Activated T-cell treated with anti-CD3 and anti-CD28 coated beads for 24 hours (primary cell): Measurements from ENCODE around the gene HPN.
"Not testable (repeated sequence)": the region's sequence is repeated elsewhere in the genome, so short reads cannot be mapped to it uniquely, and the experiment has no call there.

Source experiments
- DNase-seq: peaks from one replicate; pipeline ENCODE4 v3.0.0-alpha.2; 2020; ENCODE audit warnings: low read depth

HPN gene

DNA sequence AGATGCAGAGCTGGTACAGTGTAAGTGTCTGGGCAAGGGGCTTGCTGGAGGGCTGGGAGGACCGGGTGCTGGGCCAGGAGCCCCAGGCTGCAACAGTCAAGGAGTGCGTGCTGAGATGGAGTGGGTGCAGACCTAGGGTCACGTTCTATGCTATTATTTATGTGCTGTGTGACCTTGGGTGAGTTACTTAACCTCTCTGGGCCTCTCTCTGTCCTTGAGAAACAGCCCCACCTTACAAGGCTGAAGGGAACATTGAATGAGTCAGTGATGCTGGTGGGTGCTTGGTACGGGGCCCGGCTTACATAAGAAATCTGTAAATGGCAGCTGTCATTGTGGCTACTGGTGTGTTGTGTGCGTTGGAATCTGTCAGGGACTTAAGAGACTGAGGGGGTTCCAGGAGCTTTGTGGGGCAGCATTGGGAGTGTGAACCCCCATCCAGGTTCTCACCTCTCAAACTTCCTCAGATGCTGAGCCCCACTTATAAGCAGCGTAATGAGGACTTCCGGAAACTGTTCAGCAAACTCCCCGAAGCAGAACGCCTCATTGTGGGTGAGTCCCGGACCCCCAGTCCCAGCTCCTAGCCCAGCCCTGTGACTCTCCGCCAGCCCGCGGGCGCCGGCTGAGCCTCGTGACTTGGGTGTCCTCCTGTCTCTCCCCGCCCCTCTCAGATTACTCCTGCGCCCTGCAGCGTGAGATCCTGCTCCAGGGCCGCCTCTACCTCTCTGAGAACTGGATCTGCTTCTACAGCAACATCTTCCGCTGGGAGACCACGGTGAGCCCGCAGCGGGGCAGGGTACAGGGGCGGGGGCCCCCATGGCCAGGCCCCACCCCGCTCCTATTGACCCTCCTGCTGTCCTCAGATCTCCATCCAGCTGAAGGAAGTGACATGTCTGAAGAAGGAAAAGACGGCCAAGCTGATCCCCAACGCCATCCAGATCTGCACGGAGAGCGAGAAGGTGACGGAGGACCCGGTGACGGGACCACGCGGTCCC lies 31.8 kb upstream of the HPN start:
- DNase-seq: no peak

DNA sequence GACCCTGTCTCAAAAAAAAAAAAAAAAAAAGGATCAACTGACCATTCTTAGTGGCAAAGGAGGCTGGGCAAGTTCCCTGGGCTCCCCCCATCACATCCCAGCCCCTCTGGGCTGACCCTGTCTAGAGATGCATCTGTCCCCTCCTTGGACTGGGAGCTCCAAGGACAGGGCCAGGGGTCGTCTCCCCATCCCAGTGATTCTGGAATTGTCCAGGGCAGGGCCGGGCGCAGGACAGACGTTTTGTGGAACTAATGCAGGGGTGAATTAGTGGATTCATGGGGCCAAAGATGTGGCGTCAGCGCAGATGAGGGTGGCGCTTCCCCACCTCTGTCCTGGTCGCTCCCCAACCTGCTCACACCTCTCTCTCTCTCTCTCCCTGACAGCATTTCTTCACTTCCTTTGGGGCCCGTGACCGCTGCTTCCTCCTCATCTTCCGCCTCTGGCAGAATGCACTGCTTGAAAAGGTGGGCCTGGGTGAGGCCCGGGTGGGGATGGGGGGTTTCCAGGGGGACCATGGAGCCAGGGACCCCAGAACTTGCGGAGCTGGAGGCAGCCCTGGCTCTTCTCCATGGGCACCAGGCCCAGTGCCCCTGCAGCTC lies 30.3 kb upstream of the HPN start:
- no peak for DNase-seq

DNA sequence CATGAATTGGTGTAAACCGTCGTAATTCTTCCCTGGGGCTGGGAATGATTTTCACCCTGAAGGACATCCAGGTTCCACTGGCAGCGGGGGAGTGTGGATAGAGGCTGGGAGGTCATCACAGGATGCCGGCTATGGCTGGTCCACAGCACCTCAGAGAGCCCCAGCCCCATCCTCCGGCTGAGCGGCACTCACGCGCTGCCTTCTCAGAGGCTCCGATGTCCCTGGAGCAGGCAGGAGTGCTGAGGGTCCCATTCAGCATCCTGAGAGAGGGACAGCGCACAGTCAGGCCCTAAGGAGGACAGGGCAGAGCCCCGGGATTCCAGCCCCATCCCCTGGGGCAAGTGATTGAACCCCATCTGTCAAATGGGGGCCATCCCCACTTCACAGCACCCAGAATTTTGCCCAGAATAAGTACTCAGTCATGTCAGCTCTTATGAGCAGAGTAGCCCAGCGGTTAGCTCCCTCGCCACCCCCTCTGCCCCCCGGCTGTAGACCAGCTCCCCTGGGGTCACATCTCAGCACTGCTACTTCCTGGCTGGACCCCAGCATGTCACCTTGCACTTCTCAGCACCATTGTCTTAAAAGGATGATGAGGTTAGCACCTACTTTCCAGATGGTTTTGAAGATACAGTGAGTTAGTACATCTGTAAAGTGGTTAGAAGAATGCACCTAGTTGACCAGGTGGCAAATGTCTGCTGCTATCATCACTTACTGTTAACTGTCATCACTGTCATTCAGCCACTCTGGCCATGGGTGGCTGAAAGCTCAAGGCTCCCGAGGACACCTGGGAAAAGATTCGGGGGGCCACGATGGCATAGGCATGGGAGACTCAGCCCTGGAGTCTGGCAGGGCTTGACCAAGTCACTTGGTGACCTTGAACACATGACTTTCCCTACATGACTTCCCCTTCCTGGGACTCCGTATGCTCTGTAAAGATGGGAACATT lies 29.5 kb upstream of the HPN start:
- DNase-seq: no peak

DNA sequence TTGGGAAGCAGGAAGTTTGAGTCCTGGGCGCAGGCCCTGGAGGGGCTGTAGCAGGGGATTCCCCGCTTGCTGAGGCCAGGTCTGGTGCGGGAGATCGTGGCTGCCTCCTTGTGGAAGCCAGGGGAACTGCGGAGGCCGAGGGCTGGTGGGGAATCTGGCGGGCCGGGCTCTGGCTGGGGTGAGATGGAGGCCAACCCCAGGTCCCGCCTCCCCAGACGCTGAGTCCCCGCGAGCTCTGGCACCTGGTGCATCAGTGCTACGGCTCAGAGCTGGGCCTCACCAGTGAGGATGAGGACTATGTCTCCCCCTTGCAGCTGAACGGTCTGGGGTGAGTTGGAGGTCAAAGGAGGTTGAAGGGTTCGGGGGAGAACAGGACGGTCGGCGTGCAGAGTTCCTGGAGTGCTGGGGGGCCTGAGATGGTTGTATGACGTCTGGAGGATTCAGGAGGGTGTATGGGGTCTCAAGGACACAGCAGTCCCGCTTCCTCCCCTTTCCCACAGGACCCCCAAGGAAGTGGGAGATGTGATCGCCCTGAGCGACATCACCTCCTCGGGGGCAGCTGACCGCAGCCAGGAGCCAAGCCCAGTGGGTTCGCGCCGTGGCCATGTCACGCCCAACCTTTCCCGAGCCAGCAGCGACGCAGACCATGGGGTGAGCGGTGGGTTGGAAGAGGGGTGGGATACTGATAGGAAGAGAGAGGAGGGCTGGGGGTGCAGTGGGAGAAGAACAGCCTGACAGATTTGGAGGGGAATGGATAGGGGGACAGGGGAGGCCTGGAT lies 28.3 kb upstream of the HPN start:
- DNase-seq: peak; percentile 77

DNA sequence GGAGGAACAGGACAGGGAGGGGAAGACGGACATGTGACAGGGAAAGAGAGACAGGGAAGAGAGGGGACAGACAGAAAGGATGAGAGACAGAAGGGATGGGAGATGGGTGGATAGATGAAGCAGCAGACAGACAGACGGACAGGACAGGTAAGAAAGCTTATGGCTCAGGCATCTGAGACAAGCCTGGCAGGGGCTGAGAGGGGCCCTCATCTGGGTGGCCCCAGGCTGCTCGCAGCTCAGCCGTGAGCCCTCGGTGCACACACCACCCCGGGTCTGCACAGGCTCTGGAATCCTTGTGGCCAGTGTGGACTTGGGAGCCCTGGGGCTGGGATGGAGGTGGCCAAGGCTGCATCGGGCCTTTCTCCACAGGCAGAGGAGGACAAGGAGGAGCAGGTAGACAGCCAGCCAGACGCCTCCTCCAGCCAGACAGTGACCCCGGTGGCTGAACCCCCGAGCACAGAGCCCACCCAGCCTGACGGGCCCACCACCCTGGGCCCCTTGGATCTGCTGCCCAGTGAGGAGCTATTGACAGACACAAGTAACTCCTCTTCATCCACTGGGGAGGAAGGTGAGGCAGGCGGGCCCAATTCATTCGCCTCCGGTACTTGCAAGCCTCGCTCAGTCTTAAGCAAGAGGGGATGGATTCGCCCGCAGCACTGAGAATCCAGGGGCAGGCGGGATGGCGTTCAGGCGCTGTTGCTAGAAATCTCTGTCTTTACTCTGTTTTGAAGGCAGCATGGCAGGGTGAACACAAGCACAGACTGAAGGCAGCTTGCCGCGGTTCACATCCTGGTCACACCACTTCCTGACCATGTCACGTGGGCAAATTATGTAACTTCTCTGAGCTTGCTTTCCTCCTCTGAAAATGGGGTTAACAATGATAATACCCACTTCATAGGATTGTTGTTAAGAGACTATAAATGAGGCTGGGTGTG lies 27.4 kb upstream of the HPN start:
- DNase-seq: peak; percentile 23

DNA sequence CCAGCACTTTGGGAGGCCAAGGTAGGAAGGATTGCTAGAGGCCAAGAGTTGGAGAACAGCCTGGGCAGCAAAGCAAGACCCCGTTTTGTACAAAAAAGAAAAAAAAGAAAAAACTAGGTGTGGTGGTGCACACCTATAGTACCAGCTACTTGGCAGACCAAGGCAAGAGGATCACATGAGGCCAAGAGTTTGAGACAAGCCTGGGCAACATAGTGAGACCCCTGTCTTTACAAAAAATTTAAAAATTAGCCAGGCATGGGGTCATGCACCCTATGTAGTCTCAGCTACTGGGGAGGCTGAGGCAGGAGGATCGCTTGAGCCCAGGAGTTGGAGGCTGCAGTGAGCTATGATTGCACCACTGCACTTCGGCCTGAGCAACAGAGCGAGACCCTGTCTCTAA lies 26.7 kb upstream of the HPN start:
- not testable (repeated sequence) for DNase-seq

DNA sequence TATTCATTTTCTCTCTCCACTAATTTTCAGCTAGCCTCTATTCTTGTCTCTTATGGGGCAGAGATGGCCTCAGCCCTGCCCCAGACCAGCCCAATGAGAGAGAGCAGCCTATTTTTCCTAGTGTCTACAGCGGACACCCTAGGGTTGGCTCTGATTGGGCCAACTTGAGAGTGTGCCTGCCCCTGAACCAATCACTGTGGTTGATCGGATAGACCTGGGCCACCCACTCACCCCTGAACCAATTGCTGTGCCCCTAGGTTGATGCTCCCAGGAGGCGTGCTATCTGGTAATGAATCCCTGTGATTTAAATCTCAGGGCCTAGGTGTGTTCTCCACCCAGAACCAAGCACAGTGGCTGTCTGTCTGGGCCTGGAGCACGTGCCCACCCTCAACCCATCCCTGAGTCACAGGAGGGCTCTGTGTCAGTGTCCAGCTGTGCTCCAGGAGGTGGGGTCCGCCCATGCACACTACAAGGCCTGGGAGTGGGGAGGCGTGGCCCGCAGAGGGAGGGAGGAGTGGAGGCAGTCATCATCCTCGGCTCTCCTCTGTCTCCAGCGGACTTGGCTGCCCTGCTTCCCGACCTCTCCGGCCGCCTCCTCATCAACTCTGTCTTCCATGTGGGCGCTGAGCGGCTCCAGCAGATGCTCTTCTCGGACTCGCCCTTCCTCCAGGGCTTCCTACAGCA lies 26.1 kb upstream of the HPN start:
- no peak for DNase-seq

DNA sequence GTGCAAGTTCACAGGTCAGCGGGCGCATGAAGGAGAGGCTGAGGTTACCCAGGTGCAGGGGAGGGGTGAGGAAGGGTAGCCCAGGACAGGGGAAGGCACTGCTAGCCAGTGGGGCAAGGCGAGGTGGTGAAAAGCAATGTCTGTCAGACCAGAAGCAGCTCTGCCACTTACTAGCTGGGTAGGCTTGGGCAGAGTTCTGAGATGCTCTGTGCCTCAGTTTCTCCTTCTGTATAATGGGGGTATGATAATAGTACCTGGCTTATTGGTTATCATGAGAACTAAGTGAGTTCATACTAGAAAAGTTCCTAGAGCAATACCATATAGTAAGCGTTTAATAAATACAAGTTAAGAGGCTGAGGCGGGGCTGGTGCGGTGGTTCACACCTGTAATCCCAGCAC lies 25.6 kb upstream of the HPN start:
- DNase-seq: no peak

DNA sequence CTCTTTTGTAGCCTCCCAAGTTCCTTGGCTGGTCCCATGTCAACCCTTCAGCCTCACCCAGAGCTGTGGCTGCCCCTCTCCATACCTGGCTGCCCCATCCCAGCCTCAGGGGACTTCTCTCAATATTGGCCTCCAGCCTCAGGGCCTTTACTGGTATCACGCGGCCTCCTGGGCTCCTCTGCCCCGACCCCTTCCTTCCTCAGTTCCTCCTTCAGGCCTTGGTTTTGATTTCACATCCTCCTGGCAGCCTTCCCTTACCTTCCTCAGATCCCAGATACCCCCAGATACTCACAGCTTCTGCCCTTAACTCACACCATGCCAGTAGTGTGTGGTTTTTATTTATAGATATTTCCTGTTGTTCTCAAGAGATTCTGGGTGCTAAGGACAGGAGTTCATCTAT lies 24.0 kb upstream of the HPN start:
- DNase-seq: no peak

DNA sequence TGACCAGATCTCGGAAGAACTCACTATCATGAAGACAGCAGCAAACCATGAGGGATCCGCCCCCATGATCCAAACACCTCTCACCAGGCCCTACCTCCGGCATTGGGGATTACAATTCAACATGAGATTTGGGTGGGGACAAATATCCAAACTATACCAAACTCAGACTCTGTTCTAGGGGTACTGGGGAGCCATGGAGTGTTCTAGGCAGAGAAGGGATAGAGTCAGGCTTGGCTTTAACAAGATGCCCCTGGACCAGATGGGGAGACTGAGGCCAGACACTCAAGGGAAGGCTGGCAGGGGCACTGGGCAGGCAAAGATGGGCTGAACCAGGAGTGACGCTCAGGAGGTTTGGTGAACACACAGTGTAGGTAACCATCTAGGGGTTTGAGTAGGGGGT lies 23.1 kb upstream of the HPN start:
- no peak for DNase-seq

DNA sequence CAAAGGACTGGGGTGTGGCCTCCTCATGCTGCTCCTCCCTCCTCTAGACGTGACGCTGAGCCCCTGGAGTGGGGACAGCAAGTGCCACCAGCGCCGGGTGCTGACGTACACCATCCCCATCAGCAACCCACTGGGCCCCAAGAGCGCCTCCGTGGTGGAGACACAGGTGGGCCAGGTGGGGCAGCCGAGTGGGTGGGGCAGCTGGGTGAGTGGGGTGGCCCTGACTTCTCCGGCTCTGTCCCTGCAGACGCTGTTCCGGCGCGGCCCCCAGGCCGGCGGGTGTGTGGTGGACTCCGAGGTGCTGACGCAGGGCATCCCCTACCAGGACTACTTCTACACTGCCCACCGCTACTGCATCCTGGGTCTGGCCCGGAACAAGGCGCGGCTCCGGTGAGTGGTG lies 22.4 kb upstream of the HPN start:
- DNase-seq: no peak

DNA sequence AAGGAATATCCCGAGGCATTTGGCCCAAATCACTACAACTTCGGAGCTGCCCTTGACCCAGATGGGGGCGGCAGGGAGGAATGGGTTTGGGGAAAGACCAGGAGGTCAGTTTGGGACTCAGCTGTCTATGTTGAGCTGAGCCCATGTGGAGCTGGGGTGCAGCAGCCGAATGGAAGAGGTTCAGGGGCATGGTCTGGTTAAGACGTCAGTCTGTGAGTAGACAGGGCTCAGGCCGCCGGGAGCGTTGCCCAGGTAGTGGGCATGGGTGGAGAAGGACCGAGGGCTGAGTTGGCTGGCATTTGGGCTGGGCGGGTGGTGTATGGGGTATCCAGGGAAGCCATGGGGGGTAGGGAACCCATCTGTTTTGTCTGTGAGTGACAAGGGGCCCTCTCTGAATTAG lies 20.5 kb upstream of the HPN start:
- no peak for DNase-seq

DNA sequence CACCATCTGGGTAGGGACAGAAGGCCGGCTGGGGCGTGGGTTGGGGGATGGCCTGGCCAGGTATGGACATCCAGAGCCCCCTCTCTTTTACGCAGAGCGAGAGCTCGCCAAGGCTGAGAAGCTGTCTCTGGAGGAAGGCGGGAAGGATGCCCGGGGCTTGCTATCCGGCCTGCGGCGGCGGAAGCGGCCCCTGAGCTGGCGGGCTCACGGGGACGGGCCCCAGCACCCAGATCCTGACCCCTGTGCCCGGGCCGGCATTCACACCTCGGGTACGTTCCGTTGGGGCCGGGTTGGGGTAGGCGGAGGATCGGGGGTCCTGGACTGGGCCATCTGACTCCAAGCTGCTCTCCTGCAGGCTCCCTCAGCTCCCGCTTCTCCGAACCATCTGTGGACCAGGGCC lies 19.9 kb upstream of the HPN start:
- no peak for DNase-seq

DNA sequence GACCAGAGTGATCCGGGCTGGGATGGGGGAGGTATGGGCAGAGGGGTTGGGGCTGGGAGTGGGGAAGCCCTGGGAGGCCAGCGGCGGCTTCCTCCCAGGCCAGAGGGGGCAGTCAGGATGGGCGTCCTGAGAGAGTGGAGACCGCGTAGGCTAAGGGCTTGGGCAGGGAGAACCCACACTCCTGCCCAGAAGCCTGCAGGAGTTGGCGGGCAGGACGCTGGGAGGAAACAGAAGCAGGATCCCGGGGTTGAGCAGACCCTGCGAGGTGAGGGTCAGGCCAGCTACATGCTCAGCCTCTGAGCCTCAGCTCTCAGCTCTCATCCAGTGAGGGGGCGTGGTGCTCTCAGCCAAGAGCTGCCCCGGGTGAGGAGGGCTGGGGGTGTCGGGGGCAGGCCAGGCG lies 19.1 kb upstream of the HPN start:
- DNase-seq: no peak

DNA sequence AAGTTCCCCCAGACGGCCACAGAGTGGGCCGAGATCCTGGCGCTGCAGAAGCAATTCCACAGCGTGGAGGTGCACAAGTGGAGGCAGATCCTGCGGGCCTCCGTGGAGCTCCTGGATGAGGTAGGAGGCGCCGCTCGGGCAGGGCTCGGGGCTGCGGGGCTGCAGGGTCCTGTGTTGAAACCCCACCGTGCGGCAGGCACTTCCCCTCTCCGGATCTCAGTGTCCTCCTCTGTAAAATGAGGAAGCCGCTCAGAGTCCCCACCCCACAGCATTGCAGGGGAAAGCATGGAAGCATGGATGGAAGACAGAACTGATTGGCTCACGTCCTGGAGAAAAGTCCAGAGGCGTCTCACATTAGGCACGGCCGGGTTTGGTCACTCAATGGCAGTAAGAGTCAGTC lies 18.1 kb upstream of the HPN start:
- no peak for DNase-seq

DNA sequence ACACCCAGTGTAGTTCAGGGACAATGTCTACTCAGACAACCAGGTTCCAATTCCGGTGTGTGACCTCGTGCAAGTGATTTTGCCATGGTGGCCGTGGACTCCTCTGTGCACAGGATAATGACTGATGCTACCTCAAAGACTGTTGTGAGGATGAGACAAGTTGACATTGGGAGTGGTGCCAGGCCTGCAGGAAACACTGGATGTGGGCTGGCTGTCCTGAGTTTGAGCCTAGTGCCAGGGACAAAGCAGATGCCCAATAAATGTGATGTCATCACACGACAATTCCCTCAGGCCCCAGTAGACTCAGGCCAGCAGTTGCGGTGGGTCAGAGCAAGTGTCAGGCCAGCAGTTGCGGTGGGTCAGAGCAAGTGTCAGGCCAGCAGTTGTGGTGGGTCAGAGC lies 17.4 kb upstream of the HPN start:
- no peak for DNase-seq

DNA sequence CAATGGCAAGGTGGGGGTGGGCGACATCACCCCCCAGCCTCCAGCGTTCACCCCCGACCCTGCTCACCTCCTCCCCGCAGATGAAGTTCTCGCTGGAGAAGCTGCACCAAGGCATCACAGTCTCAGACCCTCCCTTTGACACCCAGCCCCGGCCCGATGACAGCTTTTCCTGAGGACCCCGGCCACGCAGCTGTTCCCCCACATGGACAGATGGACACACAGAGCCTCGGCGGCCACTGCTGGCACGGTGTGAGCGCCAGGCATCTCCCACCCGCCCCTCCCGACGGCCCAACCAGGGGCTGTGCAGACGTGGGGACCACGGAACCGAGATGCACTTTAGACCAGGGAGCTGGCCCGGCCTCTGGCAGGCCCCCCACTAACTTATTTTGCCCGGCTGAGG lies 15.6 kb upstream of the HPN start:
- no peak for DNase-seq

DNA sequence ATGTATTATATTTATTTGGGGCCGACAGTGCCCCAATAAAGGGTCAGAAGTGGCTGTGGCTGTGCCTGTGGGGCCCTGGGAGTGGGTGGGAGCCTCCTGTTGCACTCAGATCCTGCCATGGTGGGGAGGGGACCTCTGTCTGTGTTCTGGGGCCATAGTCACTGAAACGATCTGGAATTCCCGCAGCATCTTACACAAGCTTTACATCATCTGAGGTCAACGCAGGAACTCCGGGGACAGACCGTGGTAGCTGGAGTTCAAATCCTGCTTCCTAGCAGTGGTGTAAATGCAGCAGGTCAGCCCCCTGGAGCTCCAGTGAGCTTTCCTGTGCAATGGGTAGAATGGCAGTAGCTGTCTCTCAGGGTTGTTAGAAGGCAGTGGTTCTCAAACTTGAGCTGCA lies 15.1 kb upstream of the HPN start:
- no peak for DNase-seq

DNA sequence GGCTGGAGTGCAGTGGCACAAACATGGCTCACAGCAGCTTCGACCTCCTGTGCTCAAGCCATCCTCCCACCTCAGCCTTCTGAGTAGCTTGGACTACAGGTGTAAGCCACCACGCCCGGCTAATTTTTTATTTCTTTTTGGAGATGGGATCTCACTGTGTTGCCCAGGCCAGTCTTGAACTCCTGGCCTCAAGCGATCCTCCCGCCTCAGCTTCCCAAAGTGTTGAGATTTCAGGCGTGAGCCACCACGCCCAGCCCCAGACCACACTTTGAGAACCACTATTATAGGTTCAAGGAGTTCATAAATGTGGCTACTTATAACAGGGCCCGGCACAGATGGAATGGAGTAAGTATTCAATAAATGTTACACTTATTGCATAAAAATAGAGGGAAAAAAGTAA lies 14.5 kb upstream of the HPN start:
- no peak for DNase-seq
